Erythroblast (primary cell): ENCODE measurements around the gene BACH2.

ENCODE experiments used
- GATA1 ChIP-seq: IDR thresholded peaks from 2 replicates; pipeline ENCODE4 v1.6.1; 2011; ENCODE audit warnings: low read depth, mild to moderate bottlenecking, control low read depth, low read length, moderate library complexity
- POLR2A ChIP-seq: IDR thresholded peaks from 2 replicates; pipeline ENCODE4 v1.6.1; 2011; ENCODE audit warnings: mild to moderate bottlenecking, low read length

- TF ChIP-seq POLR2A (no peak), GATA1 (no peak)
These were observed 375.4 kb downstream of the BACH2 start for GRCh38 chr6:89921197-89921596.
